Endodermal cell (in vitro differentiated cells): ENCODE measurements around the gene EN1. TPM values are rescaled to one million over a fixed set of nuclear protein-coding genes. Genes with fewer than 3 reads are reported as not detected.

Source experiments
- DNase-seq: peaks from one replicate; pipeline ENCODE4 v3.0.0-alpha.2; 2017
- H3K27ac ChIP-seq: 2 replicates; pipeline ENCODE4 v1.5.1; 2013; ENCODE audit warnings: mild to moderate bottlenecking, low read depth, low read length, moderate library complexity
- H3K27me3 ChIP-seq: 2 replicates; pipeline ENCODE4 v1.6.1; 2013; ENCODE audit warnings: mild to moderate bottlenecking, low read length, moderate library complexity; ENCODE audit not compliant: insufficient read depth, control insufficient read depth, poor library complexity, severe bottlenecking
- H3K36me3 ChIP-seq: 2 replicates; pipeline ENCODE4 v1.7.0; 2013; ENCODE audit warnings: mild to moderate bottlenecking, low read length, moderate library complexity; ENCODE audit not compliant: control insufficient read depth, insufficient read depth
- H3K4me1 ChIP-seq: one replicate; pipeline ENCODE4 v1.7.0; 2013; ENCODE audit warnings: low read length; ENCODE audit not compliant: control insufficient read depth, insufficient read depth
- H3K4me3 ChIP-seq: 2 replicates; pipeline ENCODE4 v1.5.1; 2013; ENCODE audit warnings: mild to moderate bottlenecking, low read length, moderate library complexity
- H3K9ac ChIP-seq: 2 replicates; pipeline ENCODE4 v1.6.1; 2013; ENCODE audit warnings: mild to moderate bottlenecking, low read length, moderate library complexity; ENCODE audit not compliant: poor library complexity, severe bottlenecking; ENCODE audit errors: extremely low read depth
- H3K9me3 ChIP-seq: 2 replicates; pipeline ENCODE4 v1.6.1; 2013; ENCODE audit warnings: mild to moderate bottlenecking, low read length, moderate library complexity; ENCODE audit not compliant: control insufficient read depth
- H3K27ac Mint-ChIP-seq: 2 replicates; pipeline ENCODE4 v1.8.0; 2020; ENCODE audit warnings: mixed read lengths
- H3K27me3 Mint-ChIP-seq: 2 replicates; pipeline ENCODE4 v1.8.0; 2021; ENCODE audit warnings: mild to moderate bottlenecking, mixed read lengths; ENCODE audit not compliant: insufficient read depth
- H3K36me3 Mint-ChIP-seq: 2 replicates; pipeline ENCODE4 v1.8.0; 2020; ENCODE audit warnings: low read depth, mixed read lengths
- H3K4me1 Mint-ChIP-seq: 2 replicates; pipeline ENCODE4 v1.8.0; 2020; ENCODE audit warnings: mixed read lengths
- H3K4me3 Mint-ChIP-seq: 2 replicates; pipeline ENCODE4 v1.8.0; 2020; ENCODE audit warnings: mild to moderate bottlenecking, moderate library complexity, mixed read lengths
- H3K9me3 Mint-ChIP-seq: 2 replicates; pipeline ENCODE4 v1.8.0; 2020; ENCODE audit warnings: mild to moderate bottlenecking, mixed read lengths
- WGBS, 2 experiments: methylation state at CpG; one replicate each; pipeline versions ENCODE4 v1.1.5 to v1.1.7; 2013; ENCODE audit warnings: missing lambda C conversion rate in 2 of 2, mixed read lengths in 1 of 2; ENCODE audit not compliant: insufficient coverage in 1 of 2, insufficient read length in 1 of 2; 5-methylcytosine and 5-hydroxymethylcytosine counted together
- total RNA-seq, 2 donors: library from RNA; stranded (reverse); fragmentation: NEBNext Ultra II Directional in 1 of 2; extraction: Animal tissue kit (Norgen Biotek cat#: 25700) in 1 of 2; gene quantifications; 2 replicates in 1 of 2; 3 replicates in 1 of 2; pipeline ENCODE4 v1.2.1, GENCODE V29; 2021
- TF ChIP-seq, protein P1 (sequence below): fragments of 200-600 bp; sonication (generic); conservative IDR thresholded peaks from 2 replicates; pipeline ENCODE4 v1.5.0; 2021; ENCODE audit warnings: antibody characterized with exemption, mild to moderate bottlenecking

The EN1 gene
- total RNA-seq, 2 donors from 2014 or later, result not detected

- H3K4me1 Mint-ChIP-seq, result peaks cover 2% of the 10 kb centered on the region
- H3K27ac Mint-ChIP-seq, result no peak overlapping the region
- WGBS, 2 experiments, result 0 to 69% methylated on average over 1 to 4 of the region's 4 CpGs
- TF ChIP-seq, protein P1, sequence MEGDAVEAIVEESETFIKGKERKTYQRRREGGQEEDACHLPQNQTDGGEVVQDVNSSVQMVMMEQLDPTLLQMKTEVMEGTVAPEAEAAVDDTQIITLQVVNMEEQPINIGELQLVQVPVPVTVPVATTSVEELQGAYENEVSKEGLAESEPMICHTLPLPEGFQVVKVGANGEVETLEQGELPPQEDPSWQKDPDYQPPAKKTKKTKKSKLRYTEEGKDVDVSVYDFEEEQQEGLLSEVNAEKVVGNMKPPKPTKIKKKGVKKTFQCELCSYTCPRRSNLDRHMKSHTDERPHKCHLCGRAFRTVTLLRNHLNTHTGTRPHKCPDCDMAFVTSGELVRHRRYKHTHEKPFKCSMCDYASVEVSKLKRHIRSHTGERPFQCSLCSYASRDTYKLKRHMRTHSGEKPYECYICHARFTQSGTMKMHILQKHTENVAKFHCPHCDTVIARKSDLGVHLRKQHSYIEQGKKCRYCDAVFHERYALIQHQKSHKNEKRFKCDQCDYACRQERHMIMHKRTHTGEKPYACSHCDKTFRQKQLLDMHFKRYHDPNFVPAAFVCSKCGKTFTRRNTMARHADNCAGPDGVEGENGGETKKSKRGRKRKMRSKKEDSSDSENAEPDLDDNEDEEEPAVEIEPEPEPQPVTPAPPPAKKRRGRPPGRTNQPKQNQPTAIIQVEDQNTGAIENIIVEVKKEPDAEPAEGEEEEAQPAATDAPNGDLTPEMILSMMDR, result no peak
- no peaks in the 10 kb centered on the region for H3K4me1 ChIP-seq
- H3K9me3 ChIP-seq, result no peaks in the 10 kb centered on the region
- peaks cover 49% of the 10 kb centered on the region for H3K27me3 Mint-ChIP-seq
- DNase-seq, result no peak
- H3K9ac ChIP-seq, result no peak overlapping the region
- no peaks in the 10 kb centered on the region for H3K36me3 Mint-ChIP-seq
- H3K27me3 ChIP-seq, result peaks cover 29% of the 10 kb centered on the region
- H3K27ac ChIP-seq, result no peak overlapping the region
- no peak overlapping the region for H3K4me3 Mint-ChIP-seq
- H3K9me3 Mint-ChIP-seq, result peaks cover under 1% of the 10 kb centered on the region
- no peaks in the 10 kb centered on the region for H3K36me3 ChIP-seq
- H3K4me3 ChIP-seq, result no peak overlapping the region
Observed at GRCh38 chr2:118883792-118884191, 36.3 kb upstream of the EN1 start.

- Histone ChIP-seq H3K4me3 (peak overlapping the region; percentile 65), H3K36me3 (no peaks in the 10 kb centered on the region), H3K27me3 (peaks cover 35% of the 10 kb centered on the region), H3K9ac (no peak overlapping the region), H3K4me1 (no peaks in the 10 kb centered on the region), H3K27ac (no peak overlapping the region), H3K9me3 (no peaks in the 10 kb centered on the region)
- WGBS, 2 experiments, result 38 to 42% methylated on average over 12 to 17 of the region's 17 CpGs
- DNase-seq, result peak; percentile 91
- H3K4me3 Mint-ChIP-seq, result peak overlapping the region; percentile 37
- TF ChIP-seq, protein P1, result peak; percentile 98
- no peaks in the 10 kb centered on the region for H3K36me3 Mint-ChIP-seq
- no peaks in the 10 kb centered on the region for H3K9me3 Mint-ChIP-seq
- H3K27me3 Mint-ChIP-seq, result peaks cover 56% of the 10 kb centered on the region
- H3K27ac Mint-ChIP-seq, result no peak overlapping the region
- peaks cover 2% of the 10 kb centered on the region for H3K4me1 Mint-ChIP-seq
Observed at GRCh38 chr2:118882693-118883336, 35.4 kb upstream of the EN1 start.

DNA sequence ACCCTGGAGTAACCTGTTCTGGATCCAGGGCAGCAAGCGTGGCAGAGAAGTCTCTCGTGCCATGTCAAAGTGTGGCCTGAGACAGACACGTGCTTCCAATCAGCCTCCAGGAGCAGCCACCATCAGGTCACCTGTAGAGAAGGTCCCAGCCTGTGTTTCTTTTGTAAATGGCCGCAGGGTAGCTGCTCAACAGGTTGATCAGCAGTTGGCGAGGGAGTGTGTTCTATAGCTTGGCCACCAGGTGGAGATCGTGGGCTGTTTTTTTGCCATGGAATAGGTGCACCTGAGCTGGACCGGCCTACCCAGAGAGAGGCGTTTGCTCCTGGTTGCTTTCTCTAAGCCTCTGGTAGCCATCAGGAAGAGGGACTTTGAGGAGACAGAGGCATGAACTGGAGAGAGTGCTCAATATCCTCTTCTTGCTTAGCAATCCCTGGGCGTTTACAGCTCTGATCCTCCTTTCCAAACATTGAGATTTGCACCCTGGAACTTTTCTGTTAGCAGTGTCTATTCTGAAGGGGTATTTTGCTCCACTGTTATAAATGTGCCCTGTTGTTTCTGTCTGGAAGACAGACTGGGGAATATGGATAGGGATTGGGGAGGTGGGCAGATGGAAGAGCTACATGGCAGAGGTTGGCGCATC is 34.2 kb upstream of the EN1 start:
- Mint-ChIP-seq H3K27ac (no peak overlapping the region), H3K27me3 (peaks cover 56% of the 10 kb centered on the region)

More for the DNA sequence above, 34.2 kb upstream of the EN1 start:
- DNase-seq, result peak; percentile 95
- Histone ChIP-seq H3K27me3 (peaks cover 35% of the 10 kb centered on the region), H3K4me3 (no peak overlapping the region), H3K27ac (no peak overlapping the region), H3K4me1 (no peaks in the 10 kb centered on the region), H3K9ac (no peak overlapping the region), H3K36me3 (no peaks in the 10 kb centered on the region), H3K9me3 (no peaks in the 10 kb centered on the region)
- WGBS, 2 experiments, result 22 to 27% methylated on average over 8 to 10 of the region's 10 CpGs
- Mint-ChIP-seq H3K9me3 (no peaks in the 10 kb centered on the region), H3K36me3 (no peaks in the 10 kb centered on the region), H3K4me1 (peaks cover 2% of the 10 kb centered on the region), H3K4me3 (no peak overlapping the region)
- TF ChIP-seq, protein P1, result peak; percentile 89
